NCI-H748 treated with DMSO at 0.1 percent for 48 hours (cell line): Measurements from ENCODE around the gene ADAMTS15.

Source experiments
- DNase-seq: peaks from one replicate; lab custom pipeline; 2025; lab: John Stamatoyannopoulos, UW

The ADAMTS15 gene

DNA sequence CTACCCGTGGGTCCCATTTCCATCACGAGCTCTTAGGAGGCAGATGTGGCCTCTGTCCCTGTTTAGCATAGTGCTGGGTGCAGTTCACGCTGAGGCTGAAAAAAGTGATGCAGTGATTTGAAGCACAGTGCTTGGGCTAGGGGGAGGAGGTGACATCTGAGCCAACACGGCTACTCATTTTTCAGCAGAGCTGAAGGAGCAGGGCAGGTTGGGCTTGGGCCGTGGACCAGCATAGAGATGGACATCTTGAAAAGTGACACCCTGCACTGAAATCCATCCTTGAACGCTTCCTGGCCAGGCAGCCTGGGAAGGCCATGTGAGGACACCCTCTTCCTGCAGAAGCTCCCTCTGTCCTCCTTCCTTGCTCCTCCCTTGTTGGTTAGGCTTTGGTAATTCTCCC lies 66.4 kb downstream of the ADAMTS15 start:
- DNase-seq = no peak

DNA sequence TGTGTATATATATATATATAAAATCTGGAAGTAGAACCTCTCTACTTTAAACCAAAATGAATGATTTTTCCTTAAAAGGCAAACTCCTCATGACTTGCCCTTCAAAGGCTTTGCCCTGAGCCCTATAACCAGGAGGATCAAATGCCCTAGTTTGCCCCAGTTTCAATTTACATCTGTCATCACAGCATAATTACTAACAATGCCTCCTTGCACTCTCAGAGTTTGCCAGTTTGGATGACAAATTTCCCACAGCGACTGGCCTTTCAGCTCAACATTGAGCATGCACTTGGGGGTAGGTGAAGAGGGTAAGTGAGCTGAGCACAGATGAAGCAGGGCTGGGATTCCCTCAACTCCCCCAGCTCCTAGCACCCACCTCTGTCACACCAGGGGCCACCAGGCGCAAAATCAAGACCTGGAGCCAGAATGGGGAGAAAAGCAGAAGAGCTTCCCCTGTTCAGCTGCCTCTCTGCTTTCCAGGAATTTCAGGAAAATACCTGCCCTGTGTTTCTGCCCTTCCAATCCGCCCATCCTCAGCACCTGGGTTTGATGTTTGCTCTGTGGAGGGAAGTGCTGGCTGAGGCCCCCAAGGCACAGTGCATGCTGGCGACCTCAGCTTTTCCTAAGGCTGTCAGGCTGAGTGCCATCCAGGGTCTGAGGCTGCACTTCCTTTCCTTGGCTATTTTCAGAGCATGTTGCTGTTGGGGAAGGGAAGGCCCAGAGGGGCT lies 67.5 kb downstream of the ADAMTS15 start:
- no peak for DNase-seq

- no peak for DNase-seq
Measured at GRCh38 chr11:130516554-130517505, 68.4 kb downstream of the ADAMTS15 start.

- DNase-seq = no peak
Measured at GRCh38 chr11:130518164-130518680, 69.8 kb downstream of the ADAMTS15 start.

GRCh38 chr11:130519128-130519932 lies 70.9 kb downstream of the ADAMTS15 start:
- DNase-seq = no peak

DNA sequence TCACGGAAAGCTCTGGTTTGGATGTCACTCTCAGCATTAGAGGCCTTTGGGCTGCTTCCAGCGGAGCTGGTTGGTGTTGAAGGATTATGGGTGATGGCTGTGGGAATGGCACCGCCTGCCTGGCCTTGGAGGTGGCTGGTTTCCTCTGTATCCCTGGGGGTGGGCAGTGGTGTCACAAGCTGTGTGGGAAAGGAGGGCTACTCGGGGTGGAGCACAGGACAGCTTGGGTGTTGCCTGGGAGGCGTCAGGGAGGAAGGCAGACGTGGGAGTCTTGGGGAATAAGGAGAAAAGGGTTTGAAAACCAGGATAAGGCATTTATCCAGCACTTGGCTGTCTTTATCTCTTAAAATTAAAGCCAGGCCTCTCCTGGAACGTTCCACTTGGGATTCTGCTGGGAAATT lies 71.8 kb downstream of the ADAMTS15 start:
- DNase-seq = no peak

GRCh38 chr11:130522284-130522961 lies 74.0 kb downstream of the ADAMTS15 start:
- DNase-seq = no peak

DNA sequence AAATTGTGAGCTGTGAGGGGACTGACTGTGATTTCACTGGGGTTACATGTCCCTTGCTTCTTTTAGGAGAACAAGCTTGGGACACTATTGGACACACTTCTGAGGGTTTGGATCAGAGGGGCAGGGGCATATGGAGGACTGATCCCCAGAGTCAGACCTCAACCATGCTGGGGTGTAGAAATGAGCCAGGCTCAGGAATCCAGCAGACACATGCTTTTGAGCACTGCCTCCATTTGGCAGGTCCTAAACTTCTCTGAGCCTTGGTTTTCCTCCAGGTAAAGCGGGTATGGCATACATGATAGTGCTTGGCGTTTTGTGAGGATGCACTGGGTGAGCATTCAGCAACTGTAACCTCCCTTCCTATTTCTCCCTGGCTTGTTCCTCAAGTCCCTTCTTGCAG lies 74.7 kb downstream of the ADAMTS15 start:
- no peak for DNase-seq

DNA sequence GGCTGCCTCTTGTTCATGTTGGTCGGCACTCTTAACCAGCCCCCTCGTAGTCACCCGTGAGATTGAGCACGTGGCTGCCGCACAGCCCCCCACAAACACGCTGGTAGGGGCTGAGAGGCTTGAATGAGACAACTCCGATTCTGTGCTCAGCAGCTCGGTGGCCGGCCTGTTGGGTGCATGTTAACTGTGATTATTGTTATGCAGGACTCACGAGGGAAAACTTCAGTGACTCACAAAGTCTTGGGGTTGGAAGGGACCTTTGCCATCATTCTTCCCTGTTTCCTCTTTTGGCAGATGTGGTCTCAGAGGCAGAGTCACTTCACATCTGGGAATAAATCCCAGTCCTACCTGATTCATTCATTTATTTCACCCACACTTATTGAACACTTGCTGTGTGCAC lies 75.2 kb downstream of the ADAMTS15 start:
- DNase-seq = no peak

DNA sequence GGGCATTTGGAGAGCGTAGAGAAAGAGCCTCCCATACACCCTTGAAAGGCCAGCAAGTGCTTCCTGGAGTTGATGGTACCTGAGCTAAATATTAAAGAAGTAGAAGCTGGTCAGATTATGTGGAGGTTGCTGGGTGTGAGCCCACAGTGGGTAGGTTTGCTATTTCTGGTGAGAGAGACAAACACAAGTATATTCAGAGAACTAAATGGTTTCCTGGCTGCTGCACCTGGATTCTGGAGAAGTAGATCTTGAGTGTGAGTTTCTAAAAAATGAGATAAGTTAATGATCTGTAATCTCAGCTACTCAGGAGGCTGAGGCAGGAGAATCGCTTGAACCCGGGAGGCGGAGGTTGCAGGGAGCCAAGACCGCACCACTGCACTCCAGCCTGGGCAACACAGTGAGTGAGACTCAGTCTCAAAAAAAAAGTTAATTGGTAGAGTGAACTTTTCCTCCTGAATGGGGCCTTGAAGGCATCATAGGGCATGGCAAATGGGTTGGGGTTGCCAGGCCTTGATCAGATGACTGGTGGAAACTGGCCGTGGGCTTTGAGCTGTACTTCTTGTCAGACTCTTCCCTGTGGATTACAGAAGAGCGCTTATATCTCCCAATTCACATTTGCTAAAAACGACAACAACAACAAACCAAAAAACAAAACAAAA lies 75.8 kb downstream of the ADAMTS15 start:
- DNase-seq = no peak

GRCh38 chr11:130525307-130525706 lies 76.9 kb downstream of the ADAMTS15 start:
- no peak for DNase-seq
